GM23338 (cell line): ENCODE results near the gene GFOD1. TPM values are rescaled to one million over a fixed set of nuclear protein-coding genes. Genes with fewer than 3 reads are reported as not detected.

Experiments
- ATAC-seq: fragments of 200-7000 bp; cut with Tn5 transposase; 3 replicates; pipeline ENCODE4 v1.9.1; 2020
- DNase-seq: peaks from one replicate; pipeline ENCODE4 v3.0.0-alpha.2; 2015; ENCODE audit warnings: low spot score
- H2AFZ ChIP-seq: fragments of 200-600 bp; sonication (generic); 2 replicates; pipeline ENCODE4 v1.8.0; 2016; ENCODE audit warnings: antibody characterized with exemption, mild to moderate bottlenecking, moderate library complexity
- H3F3A ChIP-seq: fragments of 200-600 bp; sonication (generic); replicated peaks from 2 replicates; pipeline ENCODE4 v1.8.0; 2017; ENCODE audit warnings: antibody characterized with exemption, mixed run types, low read depth
- H3K27ac ChIP-seq: fragments of 200-600 bp; sonication (generic); 2 replicates; pipeline ENCODE4 v1.6.1; 2016; ENCODE audit warnings: low read depth
- H3K27me3 ChIP-seq: fragments of 200-600 bp; sonication (generic); 2 replicates; pipeline ENCODE4 v1.8.0; 2016; ENCODE audit warnings: mild to moderate bottlenecking, mixed run types, moderate library complexity; ENCODE audit not compliant: insufficient read depth
- H3K36me3 ChIP-seq: fragments of 200-600 bp; sonication (generic); 2 replicates; pipeline ENCODE4 v1.8.0; 2016; ENCODE audit warnings: mild to moderate bottlenecking; ENCODE audit not compliant: insufficient read depth
- H3K4me1 ChIP-seq: fragments of 200-600 bp; sonication (generic); 2 replicates; pipeline ENCODE4 v1.8.0; 2016; ENCODE audit warnings: mild to moderate bottlenecking, moderate library complexity; ENCODE audit not compliant: insufficient read depth
- H3K4me2 ChIP-seq: fragments of 200-600 bp; sonication (generic); 2 replicates; pipeline ENCODE4 v1.7.1; 2017; ENCODE audit warnings: mixed run types
- H3K4me3 ChIP-seq: fragments of 200-600 bp; sonication (generic); 2 replicates; pipeline ENCODE4 v1.6.1; 2016; ENCODE audit warnings: mixed run types
- H3K79me2 ChIP-seq: fragments of 200-600 bp; sonication (generic); replicated peaks from 2 replicates; pipeline ENCODE4 v1.8.0; 2017; ENCODE audit warnings: mild to moderate bottlenecking; ENCODE audit not compliant: insufficient read depth
- H3K9me2 ChIP-seq: fragments of 200-600 bp; sonication (generic); 2 replicates; pipeline ENCODE4 v1.8.0; 2017; ENCODE audit not compliant: insufficient read depth
- H4K20me1 ChIP-seq: fragments of 200-600 bp; sonication (generic); replicated peaks from 2 replicates; pipeline ENCODE4 v1.8.0; 2017; ENCODE audit warnings: mild to moderate bottlenecking; ENCODE audit not compliant: insufficient read depth
- H3K27ac Mint-ChIP-seq: 2 replicates; pipeline ENCODE4 v1.8.0; 2020; ENCODE audit warnings: inconsistent platforms, mild to moderate bottlenecking, moderate library complexity, mixed read lengths
- H3K27me3 Mint-ChIP-seq: 3 replicates; pipeline ENCODE4 v1.8.0; 2022; ENCODE audit warnings: low read depth, mild to moderate bottlenecking, moderate library complexity, mixed read lengths, inconsistent platforms; ENCODE audit not compliant: insufficient read depth, poor library complexity
- H3K36me3 Mint-ChIP-seq: 3 replicates; pipeline ENCODE4 v1.8.0; 2021; ENCODE audit warnings: low read depth, mild to moderate bottlenecking, inconsistent platforms, moderate library complexity, mixed read lengths
- H3K4me1 Mint-ChIP-seq: 3 replicates; pipeline ENCODE4 v1.8.0; 2020; ENCODE audit warnings: mild to moderate bottlenecking, inconsistent platforms, mixed read lengths
- H3K4me3 Mint-ChIP-seq: 3 replicates; pipeline ENCODE4 v1.8.0; 2021; ENCODE audit warnings: moderate library complexity, mild to moderate bottlenecking, inconsistent platforms, mixed read lengths
- H3K9me3 Mint-ChIP-seq: 3 replicates; pipeline ENCODE4 v1.8.0; 2020; ENCODE audit warnings: moderate library complexity, mild to moderate bottlenecking, inconsistent platforms, mixed read lengths
- CTCF ChIP-seq, 2 experiments: fragments of 200-600 bp in 1 of 2; sonication (generic) in 1 of 2; conservative IDR thresholded peaks; 2 replicates each; pipeline versions ENCODE4 v1.5.1 to v1.6.1; 2016 to 2017; ENCODE audit warnings: antibody characterized with exemption in 2 of 2, low read depth in 2 of 2, mild to moderate bottlenecking in 2 of 2, moderate library complexity in 1 of 2
- ETS1 ChIP-seq: IDR thresholded peaks from 2 replicates; pipeline ENCODE4 v1.6.1; 2016; ENCODE audit warnings: antibody characterized with exemption
- EZH2 ChIP-seq: fragments of 200-600 bp; sonication (generic); IDR thresholded peaks from one replicate; pipeline ENCODE4 v1.8.0; 2017; ENCODE audit warnings: antibody characterized with exemption, mild to moderate bottlenecking, low read depth; ENCODE audit not compliant: unreplicated experiment
- EZH2phosphoT487 ChIP-seq: fragments of 200-600 bp; sonication (generic); IDR thresholded peaks from one replicate; pipeline ENCODE4 v1.8.1; 2018; ENCODE audit warnings: antibody characterized with exemption; ENCODE audit not compliant: unreplicated experiment
- JUNB ChIP-seq: IDR thresholded peaks from one replicate; pipeline ENCODE4 v1.6.1; 2016; ENCODE audit warnings: antibody characterized with exemption; ENCODE audit not compliant: unreplicated experiment
- NANOG ChIP-seq: IDR thresholded peaks from 2 replicates; pipeline ENCODE4 v1.6.1; 2016; ENCODE audit warnings: antibody characterized with exemption, borderline replicate concordance
- POLR2AphosphoS5 ChIP-seq: IDR thresholded peaks from 2 replicates; pipeline ENCODE4 v1.6.1; 2016; ENCODE audit warnings: antibody characterized with exemption, low read depth
- REST ChIP-seq: IDR thresholded peaks from one replicate; pipeline ENCODE4 v1.6.1; 2018; ENCODE audit warnings: antibody characterized with exemption; ENCODE audit not compliant: unreplicated experiment
- STAT1 ChIP-seq: IDR thresholded peaks from one replicate; pipeline ENCODE4 v1.6.1; 2016; ENCODE audit warnings: antibody characterized with exemption; ENCODE audit not compliant: unreplicated experiment
- ZNF114 ChIP-seq: fragments of 250-450 bp; sonication (Bioruptor Pico); IDR thresholded peaks from 2 replicates; pipeline ENCODE4 v1.5.0; 2020; ENCODE audit warnings: mild to moderate bottlenecking, moderate library complexity
- ZNF331 ChIP-seq: fragments of 250-450 bp; sonication (Bioruptor Pico); IDR thresholded peaks from 2 replicates; pipeline ENCODE4 v1.5.0; 2020; ENCODE audit warnings: low read depth, mild to moderate bottlenecking, moderate library complexity
- polyA plus RNA-seq: library from polyadenylated mRNA; unstranded; fragments of >200 nt; fragmentation: Nextera tagmentation; extraction: Ambion mirVana; gene quantifications from 2 replicates; pipeline ENCODE4 v1.2.1, GENCODE V29; 2016
- total RNA-seq: library from RNA; depleted of rRNA; stranded (reverse); fragments of >200 nt; shearing (Covaris generic); gene quantifications from 2 replicates; pipeline ENCODE4 v1.2.3, GENCODE V29; 2014

Gene GFOD1
- total and polyA plus RNA-seq, 2 experiments from 2014 or later: 4.9 to 12.8 TPM

- no peak for DNase-seq
- H3K27ac ChIP-seq: no peak overlapping the region
- no peak overlapping the region for H3K27ac Mint-ChIP-seq
- no peak overlapping the region for H3K4me3 ChIP-seq
- no peak overlapping the region for H2AFZ ChIP-seq
- no peaks in the 10 kb centered on the region for H3K4me1 ChIP-seq
- H3K27me3 ChIP-seq: no peaks in the 10 kb centered on the region
- no peaks in the 10 kb centered on the region for H3K79me2 ChIP-seq
- TF ChIP-seq STAT1: no peak
- no peak for TF ChIP-seq CTCF (conservative IDR thresholded peaks at IDR 0.05; ENCODE audit: low read depth in 2 of 2)
- TF ChIP-seq JUNB: no peak
- no peak for TF ChIP-seq ZNF331 (CRISPR knock-in tag)
- TF ChIP-seq REST: no peak
- no peak for TF ChIP-seq ETS1
- no peaks in the 10 kb centered on the region for H3K27me3 Mint-ChIP-seq
- no peak for ATAC-seq
- H3K9me3 Mint-ChIP-seq: no peaks in the 10 kb centered on the region
- no peak overlapping the region for H3K4me2 ChIP-seq
- H3K4me1 Mint-ChIP-seq: no peaks in the 10 kb centered on the region
- H3K36me3 Mint-ChIP-seq: peaks cover 74% of the 10 kb centered on the region
- 0 out of 2 replicates have a peak, but pooled peaks cover 4% of the 10 kb centered on the region for H4K20me1 ChIP-seq
- H3K4me3 Mint-ChIP-seq: no peak overlapping the region
- no peaks in the 10 kb centered on the region for H3K9me2 ChIP-seq
- no peaks in the 10 kb centered on the region for H3F3A ChIP-seq
- peaks cover 63% of the 10 kb centered on the region for H3K36me3 ChIP-seq
Measured at GRCh38 chr6:13315896-13316295, 171.5 kb downstream of the GFOD1 start.

GRCh38 chr6:13314806-13315205 is 172.6 kb downstream of the GFOD1 start:
- no peaks in the 10 kb centered on the region for H3K4me1 Mint-ChIP-seq
- no peak overlapping the region for H3K4me3 Mint-ChIP-seq
- Histone ChIP-seq H3K9me2 (no peaks in the 10 kb centered on the region), H4K20me1 (0 out of 2 replicates have a peak, but pooled peaks cover 4% of the 10 kb centered on the region), H3F3A (no peaks in the 10 kb centered on the region), H3K4me3 (no peak overlapping the region), H3K4me2 (no peak overlapping the region), H3K27ac (no peak overlapping the region), H3K79me2 (no peaks in the 10 kb centered on the region), H2AFZ (no peak overlapping the region), H3K36me3 (peaks cover 53% of the 10 kb centered on the region), H3K4me1 (no peaks in the 10 kb centered on the region), H3K27me3 (no peaks in the 10 kb centered on the region)
- H3K27ac Mint-ChIP-seq: no peak overlapping the region
- DNase-seq: no peak
- ATAC-seq: no peak
- H3K27me3 Mint-ChIP-seq: no peaks in the 10 kb centered on the region
- H3K9me3 Mint-ChIP-seq: no peaks in the 10 kb centered on the region
- peaks cover 67% of the 10 kb centered on the region for H3K36me3 Mint-ChIP-seq
- TF ChIP-seq STAT1 (no peak), EZH2 (no peak), ZNF114 (no peak), NANOG (no peak), JUNB (no peak), EZH2phosphoT487 (no peak), POLR2AphosphoS5 (no peak), REST (no peak), CTCF (conservative IDR thresholded peaks at IDR 0.05; ENCODE audit: low read depth in 2 of 2) (no peak)
